Keratinocyte (primary cell): ENCODE results near the gene DFFB. TPM values are rescaled to one million over a fixed set of nuclear protein-coding genes. Genes with fewer than 3 reads are reported as not detected.

ENCODE experiments used
- DNase-seq: peaks from one replicate; pipeline ENCODE4 v3.0.0-alpha.2; 2011; ENCODE audit warnings: low read depth, missing footprints, low spot score
- FAIRE-seq: peaks from 2 replicates; lab custom pipeline; 2011; peaks lifted over from hg19 to GRCh38; lab: Jason Lieb, UNC
- H2AFZ ChIP-seq: 2 replicates; pipeline ENCODE4 v1.6.0; 2012; ENCODE audit warnings: low read length, control low read depth, inconsistent platforms; ENCODE audit not compliant: control insufficient read depth
- H3K27ac ChIP-seq: 2 replicates; pipeline ENCODE4 v1.5.1; 2011; ENCODE audit warnings: low read length; ENCODE audit not compliant: control insufficient read depth, insufficient read depth
- H3K27me3 ChIP-seq: 3 replicates; pipeline ENCODE4 v1.6.0; 2011; ENCODE audit warnings: low read length; ENCODE audit not compliant: control insufficient read depth, insufficient read depth; ENCODE audit errors: extremely low read depth
- H3K36me3 ChIP-seq, 2 experiments: 2 replicates in 1 of 2; 3 replicates in 1 of 2; pipeline ENCODE4 v1.5.1; 2011; ENCODE audit warnings: low read length in 2 of 2, mild to moderate bottlenecking in 1 of 2; ENCODE audit not compliant: control insufficient read depth in 2 of 2, insufficient read depth in 2 of 2; ENCODE audit errors: extremely low read depth in 1 of 2
- H3K4me1 ChIP-seq: 3 replicates; pipeline ENCODE4 v1.5.1; 2011; ENCODE audit warnings: low read length; ENCODE audit not compliant: control insufficient read depth, insufficient read depth; ENCODE audit errors: extremely low read depth
- H3K4me2 ChIP-seq: 3 replicates; pipeline ENCODE4 v1.6.0; 2011; ENCODE audit warnings: low read depth, low read length; ENCODE audit not compliant: control insufficient read depth, insufficient read depth; ENCODE audit errors: extremely low read depth
- H3K4me3 ChIP-seq, 3 experiments: fragments of 200-600 bp in 1 of 3; sonication (generic) in 1 of 3; 2 replicates in 2 of 3; 3 replicates in 1 of 3; pipeline ENCODE4 v1.5.1; 2011 to 2016; ENCODE audit warnings: low read length in 3 of 3, mild to moderate bottlenecking in 3 of 3, control low read depth in 2 of 3, inconsistent platforms in 1 of 3, low read depth in 1 of 3, mixed read lengths in 1 of 3, mixed run types in 1 of 3, moderate library complexity in 1 of 3; ENCODE audit not compliant: control insufficient read depth in 2 of 3, insufficient read depth in 2 of 3; ENCODE audit errors: extremely low read depth in 1 of 3
- H3K79me2 ChIP-seq: 2 replicates; pipeline ENCODE4 v1.6.0; 2012; ENCODE audit warnings: low read length; ENCODE audit not compliant: control insufficient read depth, insufficient read depth
- H3K9ac ChIP-seq: 3 replicates; pipeline ENCODE4 v1.6.0; 2011; ENCODE audit warnings: low read length; ENCODE audit not compliant: control insufficient read depth, insufficient read depth; ENCODE audit errors: extremely low read depth
- H3K9me1 ChIP-seq: 3 replicates; pipeline ENCODE4 v1.6.0; 2011; ENCODE audit warnings: low read length; ENCODE audit not compliant: control insufficient read depth, insufficient read depth; ENCODE audit errors: extremely low read depth
- H3K9me3 ChIP-seq: 2 replicates; pipeline ENCODE4 v1.5.1; 2012; ENCODE audit warnings: low read depth, low read length; ENCODE audit not compliant: control insufficient read depth
- H4K20me1 ChIP-seq: 3 replicates; pipeline ENCODE4 v1.6.0; 2011; ENCODE audit warnings: low read length; ENCODE audit not compliant: control insufficient read depth, insufficient read depth; ENCODE audit errors: extremely low read depth
- CTCF ChIP-seq, 3 experiments: IDR thresholded peaks in 1 of 3; conservative IDR thresholded peaks in 1 of 3; optimal IDR thresholded peaks in 1 of 3; 2 replicates in 2 of 3; 3 replicates in 1 of 3; pipeline versions ENCODE3 to v1.5.1; 2011; ENCODE audit warnings: low read length in 3 of 3, mild to moderate bottlenecking in 3 of 3, moderate library complexity in 2 of 3, control low read depth in 1 of 3, inconsistent platforms in 1 of 3; ENCODE audit not compliant: insufficient read depth in 2 of 3; ENCODE audit errors: extremely low read depth in 1 of 3
- EZH2 ChIP-seq: IDR thresholded peaks from one replicate; pipeline ENCODE4 v1.6.1; 2012; ENCODE audit warnings: inconsistent platforms, mild to moderate bottlenecking, low read length, moderate library complexity
- dilution Hi-C: fragments of 300-500 bp; cut with MboI; formaldehyde crosslinking; loops from one replicate; pipeline ENCODE4 v1.7.0; 2020; ENCODE audit warnings: low sequenced_read_pairs; ENCODE audit not compliant: extremely low pct_ligation_motif_present
- polyA plus RNA-seq, 5 experiments: library from polyadenylated mRNA; depleted of rRNA in 3 of 5; stranded (reverse) in 3 of 5; stranded (forward) in 1 of 5; unstranded in 1 of 5; fragments of >200 nt; gene quantifications; 1 replicate in 1 of 5; 2 replicates in 3 of 5; 3 replicates in 1 of 5; pipeline versions ENCODE4 v1.2.1 to v1.2.3, GENCODE V29; 2011 to 2012; ENCODE audit warnings: missing spikeins in 2 of 5, low read depth in 1 of 5, low replicate concordance in 1 of 5

Gene DFFB
- polyA plus RNA-seq, 1 donor (not counting 4 experiments of a cell fraction or from before 2014, with no cell fraction given), result 5.2 TPM

GRCh38 chr1:3904006-3904842, 46.9 kb downstream of the DFFB start:
- dilution Hi-C loops, result no loop called here
- Histone ChIP-seq H3K9me1 (no peaks in the 10 kb centered on the region), H3K9ac (no peak overlapping the region), H3K27ac (no peak overlapping the region), H3K27me3 (no peaks in the 10 kb centered on the region), H3K9me3 (no peaks in the 10 kb centered on the region), H3K4me2 (no peak overlapping the region), H3K4me3 (no peak overlapping the region), H3K4me1 (peaks cover 1% of the 10 kb centered on the region), H3K79me2 (peaks cover 8% of the 10 kb centered on the region), H3K36me3 (no peaks in the 10 kb centered on the region), H4K20me1 (no peaks in the 10 kb centered on the region), H2AFZ (no peak overlapping the region)
- FAIRE-seq (no peak), DNase-seq (no peak)
- TF ChIP-seq CTCF (optimal IDR thresholded peaks at IDR 0.05 in 1 of 3, IDR thresholded peaks at IDR 0.05 in 1 of 3, conservative IDR thresholded peaks at IDR 0.05 in 1 of 3; ENCODE audit: extremely low read depth in 1 of 3, insufficient read depth in 2 of 3, low read length in 3 of 3) (no peak), EZH2 (no peak)

GRCh38 chr1:3904843-3905185, 47.5 kb downstream of the DFFB start:
- no peak overlapping the region for H3K27ac ChIP-seq
- H3K4me2 ChIP-seq, result no peak overlapping the region
- H3K9me3 ChIP-seq, result no peaks in the 10 kb centered on the region
- no peak for FAIRE-seq
- H3K9me1 ChIP-seq, result no peaks in the 10 kb centered on the region
- H2AFZ ChIP-seq, result no peak overlapping the region
- H4K20me1 ChIP-seq, result no peaks in the 10 kb centered on the region
- H3K4me3 ChIP-seq, result no peak overlapping the region
- TF ChIP-seq EZH2 (no peak), CTCF (optimal IDR thresholded peaks at IDR 0.05 in 1 of 3, IDR thresholded peaks at IDR 0.05 in 1 of 3, conservative IDR thresholded peaks at IDR 0.05 in 1 of 3; ENCODE audit: extremely low read depth in 1 of 3, insufficient read depth in 2 of 3, low read length in 3 of 3) (no peak)
- H3K36me3 ChIP-seq, result no peaks in the 10 kb centered on the region
- dilution Hi-C loops, result no loop called here
- no peaks in the 10 kb centered on the region for H3K27me3 ChIP-seq
- no peak for DNase-seq
- H3K4me1 ChIP-seq, result no peaks in the 10 kb centered on the region
- no peak overlapping the region for H3K9ac ChIP-seq
- peaks cover 2% of the 10 kb centered on the region for H3K79me2 ChIP-seq
